AG10803 (cell line): ENCODE measurements around the gene TBC1D22A.

Experiments
- DNase-seq: peaks from one replicate; pipeline ENCODE4 v3.0.0; 2010; ENCODE audit warnings: low read depth
- H3K4me3 ChIP-seq: 2 replicates; pipeline ENCODE4 v1.5.1; 2011; ENCODE audit warnings: mild to moderate bottlenecking, low read length, control low read depth
- TF ChIP-seq, protein P1 (sequence below): conservative IDR thresholded peaks from 2 replicates; pipeline ENCODE4 v1.5.1; 2011; ENCODE audit warnings: mild to moderate bottlenecking, low read length, control low read depth, inconsistent platforms

The TBC1D22A gene

DNA sequence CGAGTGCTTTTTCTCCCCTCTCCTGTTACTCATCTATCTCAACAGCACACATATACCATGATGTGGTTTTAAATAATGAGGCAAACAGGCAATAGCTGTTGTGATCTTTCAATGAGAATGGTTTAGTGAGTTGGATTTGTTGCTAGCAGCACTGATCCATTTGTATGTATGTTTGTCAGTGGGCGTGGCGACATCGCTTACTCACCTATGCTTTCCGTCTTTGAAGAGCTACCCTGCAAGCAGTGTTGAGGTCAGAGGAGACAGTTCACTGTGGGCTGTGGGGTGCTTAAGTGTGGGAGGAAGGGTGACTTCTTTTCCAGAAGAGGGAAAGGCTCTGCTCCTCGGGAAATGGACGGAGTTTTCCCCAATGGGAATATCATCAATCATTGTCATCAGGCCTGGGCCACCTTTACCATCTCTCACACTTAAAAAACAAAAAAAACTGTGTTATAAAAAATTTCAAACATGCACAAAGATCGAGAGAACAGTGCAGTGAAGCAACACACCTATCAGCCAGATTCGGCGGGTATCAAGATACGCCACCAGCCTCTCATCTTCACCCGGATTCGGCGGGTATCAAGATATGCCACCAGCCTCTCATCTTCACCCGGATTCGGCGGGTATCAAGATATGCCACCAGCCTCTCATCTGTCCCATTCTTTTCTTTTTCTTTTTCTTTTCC, 83.8 kb downstream of the TBC1D22A start:
- TF ChIP-seq, protein P1, sequence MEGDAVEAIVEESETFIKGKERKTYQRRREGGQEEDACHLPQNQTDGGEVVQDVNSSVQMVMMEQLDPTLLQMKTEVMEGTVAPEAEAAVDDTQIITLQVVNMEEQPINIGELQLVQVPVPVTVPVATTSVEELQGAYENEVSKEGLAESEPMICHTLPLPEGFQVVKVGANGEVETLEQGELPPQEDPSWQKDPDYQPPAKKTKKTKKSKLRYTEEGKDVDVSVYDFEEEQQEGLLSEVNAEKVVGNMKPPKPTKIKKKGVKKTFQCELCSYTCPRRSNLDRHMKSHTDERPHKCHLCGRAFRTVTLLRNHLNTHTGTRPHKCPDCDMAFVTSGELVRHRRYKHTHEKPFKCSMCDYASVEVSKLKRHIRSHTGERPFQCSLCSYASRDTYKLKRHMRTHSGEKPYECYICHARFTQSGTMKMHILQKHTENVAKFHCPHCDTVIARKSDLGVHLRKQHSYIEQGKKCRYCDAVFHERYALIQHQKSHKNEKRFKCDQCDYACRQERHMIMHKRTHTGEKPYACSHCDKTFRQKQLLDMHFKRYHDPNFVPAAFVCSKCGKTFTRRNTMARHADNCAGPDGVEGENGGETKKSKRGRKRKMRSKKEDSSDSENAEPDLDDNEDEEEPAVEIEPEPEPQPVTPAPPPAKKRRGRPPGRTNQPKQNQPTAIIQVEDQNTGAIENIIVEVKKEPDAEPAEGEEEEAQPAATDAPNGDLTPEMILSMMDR: no peak
- H3K4me3 ChIP-seq: no peak overlapping the region
- no peak for DNase-seq

GRCh38 chr22:46846832-46847355, 84.4 kb downstream of the TBC1D22A start:
- TF ChIP-seq, protein P1: no peak
- no peak overlapping the region for H3K4me3 ChIP-seq
- no peak for DNase-seq

GRCh38 chr22:46848197-46848596, 85.7 kb downstream of the TBC1D22A start:
- no peak for DNase-seq
- TF ChIP-seq, protein P1: no peak
- no peak overlapping the region for H3K4me3 ChIP-seq

DNA sequence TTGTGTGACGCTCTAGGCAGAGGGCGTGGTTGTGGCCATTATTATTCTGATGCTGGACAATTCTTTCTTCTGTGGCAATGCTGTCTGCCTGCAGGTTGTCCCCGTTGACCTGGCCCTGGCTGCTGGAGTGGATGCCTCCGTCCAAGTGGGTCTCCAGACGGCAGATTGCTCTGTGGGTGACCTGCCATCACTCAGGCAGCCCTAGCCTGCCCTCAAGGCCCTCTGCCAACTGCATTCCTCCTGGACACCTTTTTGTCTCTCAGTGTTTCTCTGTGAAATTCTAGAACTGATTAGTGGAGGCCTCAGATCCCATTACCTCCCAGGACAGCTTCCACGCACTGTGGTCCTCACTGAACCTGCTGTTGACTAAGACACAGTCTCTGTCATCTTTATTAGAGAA, 86.7 kb downstream of the TBC1D22A start:
- TF ChIP-seq, protein P1: no peak
- DNase-seq: no peak
- H3K4me3 ChIP-seq: no peak overlapping the region

- DNase-seq: no peak
- TF ChIP-seq, protein P1: no peak
- no peak overlapping the region for H3K4me3 ChIP-seq
Observed at GRCh38 chr22:46849951-46850350, 87.5 kb downstream of the TBC1D22A start.

DNA sequence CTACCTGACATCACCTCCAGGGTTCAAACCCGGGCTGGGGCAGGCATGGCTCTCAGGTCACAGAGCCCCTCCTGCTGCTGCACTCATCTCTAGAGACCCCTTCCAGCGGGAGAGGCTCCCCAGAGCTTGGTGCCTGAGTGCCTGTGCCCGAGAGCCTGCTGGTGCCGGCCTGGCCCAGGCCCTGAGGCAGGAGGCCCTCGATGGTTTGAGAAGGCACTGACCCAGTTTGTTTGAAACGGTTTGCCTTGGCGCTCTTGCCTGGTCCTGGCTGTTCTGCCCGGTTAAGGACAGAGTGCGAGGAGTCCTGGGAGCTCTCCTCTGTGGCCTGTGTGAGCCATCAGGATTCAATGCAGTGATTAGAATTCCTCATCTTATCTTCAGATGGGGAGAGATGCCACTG, 88.9 kb downstream of the TBC1D22A start:
- DNase-seq: no peak
- TF ChIP-seq, protein P1: no peak

GRCh38 chr22:46851941-46852340, 89.5 kb downstream of the TBC1D22A start:
- H3K4me3 ChIP-seq: no peak overlapping the region
- TF ChIP-seq, protein P1: no peak
- no peak for DNase-seq

More for the DNA sequence above, 88.9 kb downstream of the TBC1D22A start:
- no peak overlapping the region for H3K4me3 ChIP-seq
